GM19468 (cell line): Measurements from ENCODE around the gene MIB1.

Experiments
- ATAC-seq: cut with Tn5 transposase; IDR thresholded peaks from one replicate; pipeline ENCODE4 v1.9.1; 2021; ENCODE audit warnings: mild to moderate bottlenecking, moderate library complexity, moderate number of reproducible peaks; ENCODE audit not compliant: unreplicated experiment; ENCODE audit errors: extremely low read depth

Gene MIB1

DNA sequence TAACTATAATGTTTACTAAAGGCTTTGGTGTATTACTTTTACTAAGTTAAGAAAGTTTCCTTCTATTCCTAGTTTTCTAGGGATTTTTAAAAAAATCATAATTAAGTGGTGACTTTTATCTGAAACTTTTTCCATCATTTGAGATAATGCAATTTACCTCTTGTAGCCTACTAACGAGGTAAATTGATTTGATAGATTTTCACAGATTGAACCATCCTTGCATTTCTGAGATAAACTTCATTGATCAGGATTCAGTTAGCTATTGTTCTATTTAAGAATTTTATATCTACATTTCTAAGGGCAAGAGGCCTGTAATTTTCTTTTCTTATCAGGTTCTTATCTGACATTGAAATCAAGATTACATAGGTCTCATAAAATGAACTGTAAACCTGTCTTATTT lies 178.1 kb downstream of the MIB1 start:
- ATAC-seq = no peak
